ENCODE data around the gene CPSF3.

The CPSF3 gene

GRCh38 chr2:9419541-9419940 lies 3.9 kb upstream of the CPSF3 start:
- Histone ChIP-seq H3K79me2 (ENCODE audit: control insufficient read depth, insufficient read depth, low read length, unreplicated experiment) (peaks cover 82% of the 10 kb centered on the region), H3K4me1 (ENCODE audit: control insufficient read depth, insufficient read depth, low read length, unreplicated experiment) (peaks cover 9% of the 10 kb centered on the region), H3K36me3 (ENCODE audit: insufficient read depth, low read length) (peaks cover 13% of the 10 kb centered on the region), H2AFZ (ENCODE audit: low read length, unreplicated experiment) (no peak overlapping the region), H3K27ac (ENCODE audit: low read depth, low read length) (no peak overlapping the region), H3K27me3 (ENCODE audit: insufficient read depth, low read length) (no peaks in the 10 kb centered on the region), H3K4me3 (ENCODE audit: low read depth, low read length) (no peak overlapping the region)

- Histone ChIP-seq H3K27me3 (ENCODE audit: insufficient read depth, low read length) (no peaks in the 10 kb centered on the region), H3K79me2 (ENCODE audit: control insufficient read depth, insufficient read depth, low read length, unreplicated experiment) (peaks cover 89% of the 10 kb centered on the region), H3K4me1 (ENCODE audit: control insufficient read depth, insufficient read depth, low read length, unreplicated experiment) (peaks cover 15% of the 10 kb centered on the region), H2AFZ (ENCODE audit: low read length, unreplicated experiment) (no peak overlapping the region), H3K4me3 (ENCODE audit: low read depth, low read length) (no peak overlapping the region), H3K27ac (ENCODE audit: low read depth, low read length) (no peak overlapping the region), H3K36me3 (ENCODE audit: insufficient read depth, low read length) (peaks cover 11% of the 10 kb centered on the region)
Observed at GRCh38 chr2:9420495-9420894, 3.0 kb upstream of the CPSF3 start.

GRCh38 chr2:9422321-9423099 lies 944 bp upstream of the CPSF3 start:
- Histone ChIP-seq H3K27me3 (ENCODE audit: insufficient read depth, low read length) (no peaks in the 10 kb centered on the region), H2AFZ (ENCODE audit: low read length, unreplicated experiment) (peak overlapping the region; percentile 24), H3K4me1 (ENCODE audit: control insufficient read depth, insufficient read depth, low read length, unreplicated experiment) (peaks cover 15% of the 10 kb centered on the region), H3K79me2 (ENCODE audit: control insufficient read depth, insufficient read depth, low read length, unreplicated experiment) (peaks cover 85% of the 10 kb centered on the region), H3K4me3 (ENCODE audit: low read depth, low read length) (peak overlapping the region; percentile 98), H3K27ac (ENCODE audit: low read depth, low read length) (peak overlapping the region; percentile 61; the same call in 1 of the 2 replicates), H3K36me3 (ENCODE audit: insufficient read depth, low read length) (peaks cover 7% of the 10 kb centered on the region; the same call in 1 of the 2 replicates)

GRCh38 chr2:9423922-9424272 lies 443 bp downstream of the CPSF3 start:
- Histone ChIP-seq H3K36me3 (ENCODE audit: insufficient read depth, low read length) (no peaks in the 10 kb centered on the region), H3K4me3 (ENCODE audit: low read depth, low read length) (peak overlapping the region; percentile 98), H3K27ac (ENCODE audit: low read depth, low read length) (peak overlapping the region; percentile 61), H3K4me1 (ENCODE audit: control insufficient read depth, insufficient read depth, low read length, unreplicated experiment) (peaks cover 21% of the 10 kb centered on the region), H3K27me3 (ENCODE audit: insufficient read depth, low read length) (no peaks in the 10 kb centered on the region), H3K79me2 (ENCODE audit: control insufficient read depth, insufficient read depth, low read length, unreplicated experiment) (peaks cover 74% of the 10 kb centered on the region), H2AFZ (ENCODE audit: low read length, unreplicated experiment) (peak overlapping the region; percentile 98)

GRCh38 chr2:9424447-9425164 lies 1.2 kb downstream of the CPSF3 start:
- H3K27ac ChIP-seq (ENCODE audit: low read depth, low read length): no peak overlapping the region
- H3K4me3 ChIP-seq (ENCODE audit: low read depth, low read length): peak overlapping the region; percentile 98
- peaks cover 67% of the 10 kb centered on the region for H3K79me2 ChIP-seq (ENCODE audit: control insufficient read depth, insufficient read depth, low read length, unreplicated experiment)
- H3K4me1 ChIP-seq (ENCODE audit: control insufficient read depth, insufficient read depth, low read length, unreplicated experiment): peaks cover 28% of the 10 kb centered on the region
- no peaks in the 10 kb centered on the region for H3K27me3 ChIP-seq (ENCODE audit: insufficient read depth, low read length)
- 0 out of 2 replicates have a peak, but pooled peaks cover under 1% of the 10 kb centered on the region for H3K36me3 ChIP-seq (ENCODE audit: insufficient read depth, low read length)
- H2AFZ ChIP-seq (ENCODE audit: low read length, unreplicated experiment): no peak overlapping the region

- H3K27ac ChIP-seq (ENCODE audit: low read depth, low read length): peak overlapping the region; percentile 49
- no peak overlapping the region for H3K4me3 ChIP-seq (ENCODE audit: low read depth, low read length)
- H3K4me1 ChIP-seq (ENCODE audit: control insufficient read depth, insufficient read depth, low read length, unreplicated experiment): peaks cover 37% of the 10 kb centered on the region
- H3K27me3 ChIP-seq (ENCODE audit: insufficient read depth, low read length): no peaks in the 10 kb centered on the region
- peaks cover 29% of the 10 kb centered on the region for H3K79me2 ChIP-seq (ENCODE audit: control insufficient read depth, insufficient read depth, low read length, unreplicated experiment)
- peaks cover 13% of the 10 kb centered on the region; the same call in 1 of the 2 replicates for H3K36me3 ChIP-seq (ENCODE audit: insufficient read depth, low read length)
- H2AFZ ChIP-seq (ENCODE audit: low read length, unreplicated experiment): no peak overlapping the region
Observed at GRCh38 chr2:9428965-9429577, 5.6 kb downstream of the CPSF3 start.

GRCh38 chr2:9430316-9431293 lies 7.2 kb downstream of the CPSF3 start:
- Histone ChIP-seq H3K27me3 (ENCODE audit: insufficient read depth, low read length) (no peaks in the 10 kb centered on the region), H3K4me3 (ENCODE audit: low read depth, low read length) (no peak overlapping the region), H2AFZ (ENCODE audit: low read length, unreplicated experiment) (no peak overlapping the region), H3K27ac (ENCODE audit: low read depth, low read length) (peak overlapping the region; percentile 49), H3K36me3 (ENCODE audit: insufficient read depth, low read length) (peaks cover 17% of the 10 kb centered on the region; the same call in 1 of the 2 replicates), H3K79me2 (ENCODE audit: control insufficient read depth, insufficient read depth, low read length, unreplicated experiment) (peaks cover 13% of the 10 kb centered on the region), H3K4me1 (ENCODE audit: control insufficient read depth, insufficient read depth, low read length, unreplicated experiment) (peaks cover 29% of the 10 kb centered on the region)

- H3K36me3 ChIP-seq (ENCODE audit: insufficient read depth, low read length): peaks cover 36% of the 10 kb centered on the region
- no peak overlapping the region for H3K4me3 ChIP-seq (ENCODE audit: low read depth, low read length)
- peaks cover 18% of the 10 kb centered on the region for H3K4me1 ChIP-seq (ENCODE audit: control insufficient read depth, insufficient read depth, low read length, unreplicated experiment)
- H3K79me2 ChIP-seq (ENCODE audit: control insufficient read depth, insufficient read depth, low read length, unreplicated experiment): no peaks in the 10 kb centered on the region
- no peak overlapping the region for H2AFZ ChIP-seq (ENCODE audit: low read length, unreplicated experiment)
- H3K27me3 ChIP-seq (ENCODE audit: insufficient read depth, low read length): no peaks in the 10 kb centered on the region
- peak overlapping the region; percentile 7; the same call in 1 of the 2 replicates for H3K27ac ChIP-seq (ENCODE audit: low read depth, low read length)
Observed at GRCh38 chr2:9434489-9434888, 11.0 kb downstream of the CPSF3 start.

- Histone ChIP-seq H3K79me2 (ENCODE audit: control insufficient read depth, insufficient read depth, low read length, unreplicated experiment) (no peaks in the 10 kb centered on the region), H3K36me3 (ENCODE audit: insufficient read depth, low read length) (peaks cover 44% of the 10 kb centered on the region), H2AFZ (ENCODE audit: low read length, unreplicated experiment) (no peak overlapping the region), H3K4me1 (ENCODE audit: control insufficient read depth, insufficient read depth, low read length, unreplicated experiment) (peaks cover 4% of the 10 kb centered on the region), H3K27ac (ENCODE audit: low read depth, low read length) (peak overlapping the region; percentile 77), H3K27me3 (ENCODE audit: insufficient read depth, low read length) (no peaks in the 10 kb centered on the region), H3K4me3 (ENCODE audit: low read depth, low read length) (no peak overlapping the region)
Observed at GRCh38 chr2:9439536-9439935, 16.1 kb downstream of the CPSF3 start.

All from ACC112 (cell line).